Endothelial cell (in vitro differentiated cells): ENCODE data around the gene GGTLC1. TPM values are rescaled to one million over a fixed set of nuclear protein-coding genes. Genes with fewer than 3 reads are reported as not detected.

Source experiments
- DNase-seq: peaks from one replicate; pipeline ENCODE4 v3.0.0; 2021; ENCODE audit warnings: low spot score
- H3K27ac Mint-ChIP-seq: one replicate; pipeline ENCODE4 v1.8.0; 2021; ENCODE audit warnings: mixed read lengths, inconsistent platforms; ENCODE audit not compliant: unreplicated experiment
- H3K27me3 Mint-ChIP-seq: one replicate; pipeline ENCODE4 v1.8.0; 2021; ENCODE audit warnings: mild to moderate bottlenecking, moderate library complexity, mixed read lengths, inconsistent platforms; ENCODE audit not compliant: unreplicated experiment
- H3K36me3 Mint-ChIP-seq: one replicate; pipeline ENCODE4 v1.8.0; 2021; ENCODE audit warnings: mild to moderate bottlenecking, low read depth, mixed read lengths, inconsistent platforms; ENCODE audit not compliant: unreplicated experiment
- H3K4me1 Mint-ChIP-seq: one replicate; pipeline ENCODE4 v1.8.0; 2021; ENCODE audit warnings: mild to moderate bottlenecking, mixed read lengths, inconsistent platforms; ENCODE audit not compliant: unreplicated experiment
- H3K4me3 Mint-ChIP-seq: one replicate; pipeline ENCODE4 v1.8.0; 2021; ENCODE audit warnings: mild to moderate bottlenecking, mixed read lengths, inconsistent platforms; ENCODE audit not compliant: unreplicated experiment
- H3K9me3 Mint-ChIP-seq: one replicate; pipeline ENCODE4 v1.8.0; 2021; ENCODE audit warnings: mixed read lengths, inconsistent platforms; ENCODE audit not compliant: unreplicated experiment
- CTCF ChIP-seq: fragments of 200-600 bp; sonication (generic); IDR thresholded peaks from one replicate; pipeline ENCODE4 v1.5.0; 2021; ENCODE audit warnings: antibody characterized with exemption; ENCODE audit not compliant: unreplicated experiment
- total RNA-seq: library from RNA; stranded (reverse); fragmentation: NEBNext Ultra II Directional; extraction: Animal tissue kit (Norgen Biotek cat#: 25700); gene quantifications from one replicate; pipeline ENCODE4 v1.2.1, GENCODE V29; 2021; ENCODE audit not compliant: unreplicated experiment

The GGTLC1 gene
- total RNA-seq, 1 donor from 2014 or later = not detected

GRCh38 chr20:23966298-23966697 lies 22.3 kb downstream of the GGTLC1 start:
- Mint-ChIP-seq H3K27me3 (peaks cover 2% of the 10 kb centered on the region), H3K4me1 (no peaks in the 10 kb centered on the region), H3K36me3 (peaks cover 5% of the 10 kb centered on the region), H3K4me3 (no peak overlapping the region), H3K9me3 (peaks cover 11% of the 10 kb centered on the region), H3K27ac (no peak overlapping the region)
- DNase-seq = no peak
- no peak for TF ChIP-seq CTCF

- Mint-ChIP-seq H3K9me3 (peaks cover 11% of the 10 kb centered on the region), H3K4me1 (no peaks in the 10 kb centered on the region), H3K4me3 (no peak overlapping the region), H3K27ac (no peak overlapping the region), H3K36me3 (peaks cover 5% of the 10 kb centered on the region), H3K27me3 (peaks cover 2% of the 10 kb centered on the region)
- TF ChIP-seq CTCF = no peak
- DNase-seq = no peak
Measured at GRCh38 chr20:23963941-23964340, 24.6 kb downstream of the GGTLC1 start.

- Mint-ChIP-seq H3K4me3 (no peak overlapping the region), H3K4me1 (no peaks in the 10 kb centered on the region), H3K36me3 (peaks cover 5% of the 10 kb centered on the region), H3K27me3 (no peaks in the 10 kb centered on the region), H3K27ac (no peak overlapping the region), H3K9me3 (peaks cover 11% of the 10 kb centered on the region)
- no peak for DNase-seq
- no peak for TF ChIP-seq CTCF
Measured at GRCh38 chr20:23962272-23962671, 26.3 kb downstream of the GGTLC1 start.

- no peaks in the 10 kb centered on the region for H3K27me3 Mint-ChIP-seq
Measured at GRCh38 chr20:23959054-23959453, 29.5 kb downstream of the GGTLC1 start.

GRCh38 chr20:23955896-23956295 lies 32.7 kb downstream of the GGTLC1 start:
- Mint-ChIP-seq H3K27ac (no peak overlapping the region), H3K36me3 (no peaks in the 10 kb centered on the region), H3K27me3 (peaks cover 2% of the 10 kb centered on the region), H3K4me1 (peaks cover 11% of the 10 kb centered on the region), H3K4me3 (no peak overlapping the region), H3K9me3 (no peaks in the 10 kb centered on the region)
- DNase-seq = no peak
- no peak for TF ChIP-seq CTCF

More at GRCh38 chr20:23959054-23959453, 29.5 kb downstream of the GGTLC1 start:
- Mint-ChIP-seq H3K4me1 (peaks cover 11% of the 10 kb centered on the region), H3K36me3 (no peaks in the 10 kb centered on the region), H3K4me3 (no peak overlapping the region), H3K27ac (no peak overlapping the region), H3K9me3 (peaks cover 6% of the 10 kb centered on the region)
- no peak for DNase-seq
- TF ChIP-seq CTCF = no peak
